ENCODE results near the gene ZNF816.

Gene ZNF816

DNA sequence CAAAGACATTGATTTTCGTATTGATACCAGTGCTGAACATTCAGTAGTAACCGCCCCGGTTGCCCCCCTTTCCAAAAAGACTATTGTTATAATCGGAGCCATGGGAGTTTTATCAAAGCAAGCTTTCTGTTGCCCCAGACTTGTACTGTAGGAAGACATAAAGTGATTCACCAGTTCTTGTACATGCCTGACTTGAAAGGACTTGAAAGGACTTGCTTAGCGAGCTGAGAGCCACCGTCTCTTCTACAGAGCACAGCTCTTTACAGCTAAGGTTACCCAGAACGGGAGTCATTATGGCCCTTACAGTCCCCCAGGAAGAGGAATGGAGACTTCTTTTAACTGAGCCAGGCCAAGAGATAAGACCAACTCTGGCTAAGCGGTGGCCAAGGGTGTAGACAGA, 5.1 kb downstream of the ZNF816 start:
- Histone ChIP-seq H3K4me2 (ENCODE audit: low read depth, low read length, poor library complexity, severe bottlenecking) (no peak overlapping the region), H3F3A (ENCODE audit: insufficient read depth) (no peaks in the 10 kb centered on the region), H3K4me3 (ENCODE audit: insufficient read depth, low read length, poor library complexity, severe bottlenecking) (no peak overlapping the region), H2AFZ (ENCODE audit: low read depth, low read length, severe bottlenecking) (no peak overlapping the region), H3K9ac (ENCODE audit: low read length) (no peak overlapping the region), H3K79me2 (ENCODE audit: insufficient read depth, low read length) (peaks cover 47% of the 10 kb centered on the region), H3K9me3 (ENCODE audit: insufficient read depth, low read length) (no peaks in the 10 kb centered on the region), H3K36me3 (ENCODE audit: low read length) (peaks cover 23% of the 10 kb centered on the region), H3K9me2 (replicated peaks; ENCODE audit: insufficient read depth, low read length) (no peaks in the 10 kb centered on the region), H3K27me3 (ENCODE audit: low read length) (no peaks in the 10 kb centered on the region), H3K27ac (ENCODE audit: low read depth, low read length) (no peak overlapping the region), H4K20me1 (ENCODE audit: low read depth, low read length) (no peaks in the 10 kb centered on the region)
- TF ChIP-seq, protein P1, sequence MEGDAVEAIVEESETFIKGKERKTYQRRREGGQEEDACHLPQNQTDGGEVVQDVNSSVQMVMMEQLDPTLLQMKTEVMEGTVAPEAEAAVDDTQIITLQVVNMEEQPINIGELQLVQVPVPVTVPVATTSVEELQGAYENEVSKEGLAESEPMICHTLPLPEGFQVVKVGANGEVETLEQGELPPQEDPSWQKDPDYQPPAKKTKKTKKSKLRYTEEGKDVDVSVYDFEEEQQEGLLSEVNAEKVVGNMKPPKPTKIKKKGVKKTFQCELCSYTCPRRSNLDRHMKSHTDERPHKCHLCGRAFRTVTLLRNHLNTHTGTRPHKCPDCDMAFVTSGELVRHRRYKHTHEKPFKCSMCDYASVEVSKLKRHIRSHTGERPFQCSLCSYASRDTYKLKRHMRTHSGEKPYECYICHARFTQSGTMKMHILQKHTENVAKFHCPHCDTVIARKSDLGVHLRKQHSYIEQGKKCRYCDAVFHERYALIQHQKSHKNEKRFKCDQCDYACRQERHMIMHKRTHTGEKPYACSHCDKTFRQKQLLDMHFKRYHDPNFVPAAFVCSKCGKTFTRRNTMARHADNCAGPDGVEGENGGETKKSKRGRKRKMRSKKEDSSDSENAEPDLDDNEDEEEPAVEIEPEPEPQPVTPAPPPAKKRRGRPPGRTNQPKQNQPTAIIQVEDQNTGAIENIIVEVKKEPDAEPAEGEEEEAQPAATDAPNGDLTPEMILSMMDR (IDR thresholded peaks at IDR 0.05; ENCODE audit: insufficient read depth, low read length, poor library complexity, severe bottlenecking), result no peak
- no peak for TF ChIP-seq EZH2phosphoT487 (conservative IDR thresholded peaks at IDR 0.05; ENCODE audit: low read length)

DNA sequence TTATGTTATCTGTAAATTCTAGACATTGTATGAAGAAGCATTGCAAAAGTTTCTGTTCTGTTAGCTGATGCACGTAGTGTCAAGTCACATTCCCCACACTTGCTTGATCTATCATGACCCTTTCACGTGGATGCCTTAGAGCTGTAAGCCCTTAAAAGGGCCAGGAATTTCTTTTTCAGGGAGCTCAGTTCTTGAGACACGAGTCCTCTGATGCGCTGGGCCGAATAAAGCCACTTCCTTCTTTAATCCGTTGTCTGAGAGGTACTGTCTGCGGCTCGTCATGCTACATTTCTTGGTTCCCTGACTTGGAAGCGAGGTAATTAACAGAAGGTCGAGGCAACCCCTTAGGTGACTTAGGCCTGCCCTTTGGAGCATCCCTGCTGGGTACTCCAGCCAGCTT, 5.8 kb downstream of the ZNF816 start:
- H3K36me3 ChIP-seq (ENCODE audit: low read length), result peaks cover 29% of the 10 kb centered on the region
- H3K4me2 ChIP-seq (ENCODE audit: low read depth, low read length, poor library complexity, severe bottlenecking), result no peak overlapping the region
- no peak overlapping the region for H3K9ac ChIP-seq (ENCODE audit: low read length)
- TF ChIP-seq EZH2phosphoT487 (conservative IDR thresholded peaks at IDR 0.05; ENCODE audit: low read length), result no peak
- TF ChIP-seq, protein P1 (IDR thresholded peaks at IDR 0.05; ENCODE audit: insufficient read depth, low read length, poor library complexity, severe bottlenecking), result no peak
- no peak overlapping the region for H3K4me3 ChIP-seq (ENCODE audit: insufficient read depth, low read length, poor library complexity, severe bottlenecking)
- H3K27ac ChIP-seq (ENCODE audit: low read depth, low read length), result no peak overlapping the region
- H3F3A ChIP-seq (ENCODE audit: insufficient read depth), result no peaks in the 10 kb centered on the region
- H4K20me1 ChIP-seq (ENCODE audit: low read depth, low read length), result no peaks in the 10 kb centered on the region
- H3K27me3 ChIP-seq (ENCODE audit: low read length), result no peaks in the 10 kb centered on the region
- H2AFZ ChIP-seq (ENCODE audit: low read depth, low read length, severe bottlenecking), result no peak overlapping the region
- H3K79me2 ChIP-seq (ENCODE audit: insufficient read depth, low read length), result peaks cover 40% of the 10 kb centered on the region
- H3K9me3 ChIP-seq (ENCODE audit: insufficient read depth, low read length), result no peaks in the 10 kb centered on the region
- no peaks in the 10 kb centered on the region for H3K9me2 ChIP-seq (replicated peaks; ENCODE audit: insufficient read depth, low read length)

DNA sequence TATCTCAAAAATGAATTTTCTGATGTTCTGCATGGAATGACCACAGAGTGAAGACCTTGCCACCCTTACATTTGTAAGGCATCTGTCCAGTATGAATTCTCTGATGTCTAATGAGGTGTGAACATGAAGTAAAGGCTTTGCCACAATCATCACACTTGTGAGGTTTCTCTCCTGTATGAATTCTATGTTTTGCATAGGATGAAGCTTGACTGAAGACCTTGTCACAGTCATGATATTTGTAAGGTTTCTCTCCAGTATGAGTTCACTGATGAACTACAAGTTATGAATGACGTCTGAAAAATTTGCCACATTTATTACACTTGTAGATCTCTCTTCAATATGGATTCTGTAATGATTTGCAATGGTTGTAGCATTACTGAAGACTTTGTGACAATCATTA, 13.3 kb downstream of the ZNF816 start:
- Histone ChIP-seq H3F3A (ENCODE audit: insufficient read depth) (no peaks in the 10 kb centered on the region), H3K4me2 (ENCODE audit: low read depth, low read length, poor library complexity, severe bottlenecking) (no peak overlapping the region), H3K9ac (ENCODE audit: low read length) (no peak overlapping the region), H2AFZ (ENCODE audit: low read depth, low read length, severe bottlenecking) (no peak overlapping the region), H3K4me3 (ENCODE audit: insufficient read depth, low read length, poor library complexity, severe bottlenecking) (no peak overlapping the region), H3K9me3 (ENCODE audit: insufficient read depth, low read length) (peaks cover 8% of the 10 kb centered on the region; the same call in 1 of the 2 replicates), H3K36me3 (ENCODE audit: low read length) (peaks cover 44% of the 10 kb centered on the region), H4K20me1 (ENCODE audit: low read depth, low read length) (no peaks in the 10 kb centered on the region), H3K9me2 (replicated peaks; ENCODE audit: insufficient read depth, low read length) (no peaks in the 10 kb centered on the region), H3K79me2 (ENCODE audit: insufficient read depth, low read length) (no peaks in the 10 kb centered on the region), H3K27me3 (ENCODE audit: low read length) (no peaks in the 10 kb centered on the region), H3K27ac (ENCODE audit: low read depth, low read length) (no peak overlapping the region)
- no peak for TF ChIP-seq EZH2phosphoT487 (conservative IDR thresholded peaks at IDR 0.05; ENCODE audit: low read length)
- TF ChIP-seq, protein P1 (IDR thresholded peaks at IDR 0.05; ENCODE audit: insufficient read depth, low read length, poor library complexity, severe bottlenecking), result no peak

Data from SU-DHL-6 (cell line).